GM23338 (cell line): ENCODE measurements around the gene RBCK1. TPM values are rescaled to one million over a fixed set of nuclear protein-coding genes. Genes with fewer than 3 reads are reported as not detected.

Experiments
- ATAC-seq: fragments of 200-7000 bp; cut with Tn5 transposase; 3 replicates; pipeline ENCODE4 v1.9.1; 2020
- DNase-seq: peaks from one replicate; pipeline ENCODE4 v3.0.0-alpha.2; 2015; ENCODE audit warnings: low spot score
- H2AFZ ChIP-seq: fragments of 200-600 bp; sonication (generic); 2 replicates; pipeline ENCODE4 v1.8.0; 2016; ENCODE audit warnings: antibody characterized with exemption, mild to moderate bottlenecking, moderate library complexity
- H3F3A ChIP-seq: fragments of 200-600 bp; sonication (generic); replicated peaks from 2 replicates; pipeline ENCODE4 v1.8.0; 2017; ENCODE audit warnings: antibody characterized with exemption, mixed run types, low read depth
- H3K27ac ChIP-seq: fragments of 200-600 bp; sonication (generic); 2 replicates; pipeline ENCODE4 v1.6.1; 2016; ENCODE audit warnings: low read depth
- H3K27me3 ChIP-seq: fragments of 200-600 bp; sonication (generic); 2 replicates; pipeline ENCODE4 v1.8.0; 2016; ENCODE audit warnings: mild to moderate bottlenecking, mixed run types, moderate library complexity; ENCODE audit not compliant: insufficient read depth
- H3K36me3 ChIP-seq: fragments of 200-600 bp; sonication (generic); 2 replicates; pipeline ENCODE4 v1.8.0; 2016; ENCODE audit warnings: mild to moderate bottlenecking; ENCODE audit not compliant: insufficient read depth
- H3K4me1 ChIP-seq: fragments of 200-600 bp; sonication (generic); 2 replicates; pipeline ENCODE4 v1.8.0; 2016; ENCODE audit warnings: mild to moderate bottlenecking, moderate library complexity; ENCODE audit not compliant: insufficient read depth
- H3K4me2 ChIP-seq: fragments of 200-600 bp; sonication (generic); 2 replicates; pipeline ENCODE4 v1.7.1; 2017; ENCODE audit warnings: mixed run types
- H3K4me3 ChIP-seq: fragments of 200-600 bp; sonication (generic); 2 replicates; pipeline ENCODE4 v1.6.1; 2016; ENCODE audit warnings: mixed run types
- H3K79me2 ChIP-seq: fragments of 200-600 bp; sonication (generic); replicated peaks from 2 replicates; pipeline ENCODE4 v1.8.0; 2017; ENCODE audit warnings: mild to moderate bottlenecking; ENCODE audit not compliant: insufficient read depth
- H3K9me2 ChIP-seq: fragments of 200-600 bp; sonication (generic); 2 replicates; pipeline ENCODE4 v1.8.0; 2017; ENCODE audit not compliant: insufficient read depth
- H4K20me1 ChIP-seq: fragments of 200-600 bp; sonication (generic); replicated peaks from 2 replicates; pipeline ENCODE4 v1.8.0; 2017; ENCODE audit warnings: mild to moderate bottlenecking; ENCODE audit not compliant: insufficient read depth
- H3K27ac Mint-ChIP-seq: 2 replicates; pipeline ENCODE4 v1.8.0; 2020; ENCODE audit warnings: inconsistent platforms, mild to moderate bottlenecking, moderate library complexity, mixed read lengths
- H3K27me3 Mint-ChIP-seq: 3 replicates; pipeline ENCODE4 v1.8.0; 2022; ENCODE audit warnings: low read depth, mild to moderate bottlenecking, moderate library complexity, mixed read lengths, inconsistent platforms; ENCODE audit not compliant: insufficient read depth, poor library complexity
- H3K36me3 Mint-ChIP-seq: 3 replicates; pipeline ENCODE4 v1.8.0; 2021; ENCODE audit warnings: low read depth, mild to moderate bottlenecking, inconsistent platforms, moderate library complexity, mixed read lengths
- H3K4me1 Mint-ChIP-seq: 3 replicates; pipeline ENCODE4 v1.8.0; 2020; ENCODE audit warnings: mild to moderate bottlenecking, inconsistent platforms, mixed read lengths
- H3K4me3 Mint-ChIP-seq: 3 replicates; pipeline ENCODE4 v1.8.0; 2021; ENCODE audit warnings: moderate library complexity, mild to moderate bottlenecking, inconsistent platforms, mixed read lengths
- H3K9me3 Mint-ChIP-seq: 3 replicates; pipeline ENCODE4 v1.8.0; 2020; ENCODE audit warnings: moderate library complexity, mild to moderate bottlenecking, inconsistent platforms, mixed read lengths
- CREB1 ChIP-seq: fragments of 250-450 bp; sonication (Bioruptor Pico); IDR thresholded peaks from 2 replicates; pipeline ENCODE4 v1.5.0; 2020; ENCODE audit warnings: low read depth, mild to moderate bottlenecking, moderate library complexity
- ETS1 ChIP-seq: IDR thresholded peaks from 2 replicates; pipeline ENCODE4 v1.6.1; 2016; ENCODE audit warnings: antibody characterized with exemption
- EZH2 ChIP-seq: fragments of 200-600 bp; sonication (generic); IDR thresholded peaks from one replicate; pipeline ENCODE4 v1.8.0; 2017; ENCODE audit warnings: antibody characterized with exemption, mild to moderate bottlenecking, low read depth; ENCODE audit not compliant: unreplicated experiment
- EZH2phosphoT487 ChIP-seq: fragments of 200-600 bp; sonication (generic); IDR thresholded peaks from one replicate; pipeline ENCODE4 v1.8.1; 2018; ENCODE audit warnings: antibody characterized with exemption; ENCODE audit not compliant: unreplicated experiment
- JUNB ChIP-seq: IDR thresholded peaks from one replicate; pipeline ENCODE4 v1.6.1; 2016; ENCODE audit warnings: antibody characterized with exemption; ENCODE audit not compliant: unreplicated experiment
- NANOG ChIP-seq: IDR thresholded peaks from 2 replicates; pipeline ENCODE4 v1.6.1; 2016; ENCODE audit warnings: antibody characterized with exemption, borderline replicate concordance
- POLR2AphosphoS5 ChIP-seq: IDR thresholded peaks from 2 replicates; pipeline ENCODE4 v1.6.1; 2016; ENCODE audit warnings: antibody characterized with exemption, low read depth
- REST ChIP-seq: IDR thresholded peaks from one replicate; pipeline ENCODE4 v1.6.1; 2018; ENCODE audit warnings: antibody characterized with exemption; ENCODE audit not compliant: unreplicated experiment
- STAT1 ChIP-seq: IDR thresholded peaks from one replicate; pipeline ENCODE4 v1.6.1; 2016; ENCODE audit warnings: antibody characterized with exemption; ENCODE audit not compliant: unreplicated experiment
- ZNF114 ChIP-seq: fragments of 250-450 bp; sonication (Bioruptor Pico); IDR thresholded peaks from 2 replicates; pipeline ENCODE4 v1.5.0; 2020; ENCODE audit warnings: mild to moderate bottlenecking, moderate library complexity
- ZNF331 ChIP-seq: fragments of 250-450 bp; sonication (Bioruptor Pico); IDR thresholded peaks from 2 replicates; pipeline ENCODE4 v1.5.0; 2020; ENCODE audit warnings: low read depth, mild to moderate bottlenecking, moderate library complexity
- ZNF462 ChIP-seq: fragments of 250-450 bp; sonication (Bioruptor Pico); IDR thresholded peaks from 2 replicates; pipeline ENCODE4 v1.5.0; 2020; ENCODE audit warnings: mild to moderate bottlenecking, moderate library complexity
- polyA plus RNA-seq: library from polyadenylated mRNA; unstranded; fragments of >200 nt; fragmentation: Nextera tagmentation; extraction: Ambion mirVana; gene quantifications from 2 replicates; pipeline ENCODE4 v1.2.1, GENCODE V29; 2016
- total RNA-seq: library from RNA; depleted of rRNA; stranded (reverse); fragments of >200 nt; shearing (Covaris generic); gene quantifications from 2 replicates; pipeline ENCODE4 v1.2.3, GENCODE V29; 2014
- TF ChIP-seq, protein P1 (sequence below), 2 experiments: fragments of 200-600 bp in 1 of 2; sonication (generic) in 1 of 2; conservative IDR thresholded peaks; 2 replicates each; pipeline versions ENCODE4 v1.5.1 to v1.6.1; 2016 to 2017; ENCODE audit warnings: antibody characterized with exemption in 2 of 2, low read depth in 2 of 2, mild to moderate bottlenecking in 2 of 2, moderate library complexity in 1 of 2

The RBCK1 gene
- total and polyA plus RNA-seq, 2 experiments from 2014 or later = 52.6 to 56.8 TPM

DNA sequence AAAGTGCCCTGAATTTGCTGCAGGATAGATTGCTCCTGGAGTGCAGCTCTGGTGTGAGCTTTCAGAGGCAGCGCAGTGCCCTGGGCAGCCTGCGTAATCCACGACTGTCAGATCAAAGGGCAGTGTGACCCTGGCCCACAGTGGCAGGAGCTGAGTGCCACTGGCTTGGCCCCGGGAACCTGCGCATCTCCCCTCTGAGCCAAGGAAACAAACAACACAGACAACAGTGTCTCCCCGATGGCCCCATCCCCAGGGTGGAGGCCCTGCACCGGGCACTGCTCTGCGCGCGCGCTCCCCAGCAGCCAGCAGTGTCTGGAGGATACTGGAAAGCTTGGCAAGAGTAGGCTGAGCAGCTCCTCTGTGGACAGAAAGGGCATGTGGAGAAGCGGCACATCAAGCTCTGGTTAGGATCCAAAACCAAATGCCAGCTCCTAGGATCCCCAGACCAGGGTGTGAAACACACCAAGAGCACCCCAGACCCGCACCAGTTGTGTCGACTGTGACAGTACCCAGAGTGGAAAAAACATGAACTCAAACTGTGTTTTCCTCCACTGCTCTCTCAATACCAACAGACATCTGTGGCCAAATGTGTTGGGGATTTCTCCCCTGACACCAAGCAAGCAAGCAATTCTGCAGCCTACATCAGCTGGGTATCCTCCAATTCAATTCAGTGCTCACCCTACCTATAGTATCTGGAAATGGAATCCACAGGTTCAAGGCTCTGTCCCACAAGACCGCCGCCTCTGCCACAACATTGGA, 26.7 kb downstream of the RBCK1 start:
- DNase-seq = no peak

More for the DNA sequence above, 26.7 kb downstream of the RBCK1 start:
- ATAC-seq = peak; percentile 58
- no peaks in the 10 kb centered on the region for H3K79me2 ChIP-seq
- peaks cover 59% of the 10 kb centered on the region for H3K36me3 Mint-ChIP-seq
- H3K27me3 ChIP-seq = peaks cover 30% of the 10 kb centered on the region
- H3K4me1 ChIP-seq = peaks cover 9% of the 10 kb centered on the region
- no peak overlapping the region for H2AFZ ChIP-seq
- TF ChIP-seq ETS1 (no peak), EZH2 (no peak), NANOG (no peak), ZNF331 (CRISPR knock-in tag) (no peak), POLR2AphosphoS5 (no peak; the same call in 1 of the 2 replicates), CREB1 (no peak), JUNB (no peak), STAT1 (no peak), REST (no peak), EZH2phosphoT487 (no peak), ZNF114 (CRISPR knock-in tag) (no peak), ZNF462 (no peak)
- TF ChIP-seq, protein P1, sequence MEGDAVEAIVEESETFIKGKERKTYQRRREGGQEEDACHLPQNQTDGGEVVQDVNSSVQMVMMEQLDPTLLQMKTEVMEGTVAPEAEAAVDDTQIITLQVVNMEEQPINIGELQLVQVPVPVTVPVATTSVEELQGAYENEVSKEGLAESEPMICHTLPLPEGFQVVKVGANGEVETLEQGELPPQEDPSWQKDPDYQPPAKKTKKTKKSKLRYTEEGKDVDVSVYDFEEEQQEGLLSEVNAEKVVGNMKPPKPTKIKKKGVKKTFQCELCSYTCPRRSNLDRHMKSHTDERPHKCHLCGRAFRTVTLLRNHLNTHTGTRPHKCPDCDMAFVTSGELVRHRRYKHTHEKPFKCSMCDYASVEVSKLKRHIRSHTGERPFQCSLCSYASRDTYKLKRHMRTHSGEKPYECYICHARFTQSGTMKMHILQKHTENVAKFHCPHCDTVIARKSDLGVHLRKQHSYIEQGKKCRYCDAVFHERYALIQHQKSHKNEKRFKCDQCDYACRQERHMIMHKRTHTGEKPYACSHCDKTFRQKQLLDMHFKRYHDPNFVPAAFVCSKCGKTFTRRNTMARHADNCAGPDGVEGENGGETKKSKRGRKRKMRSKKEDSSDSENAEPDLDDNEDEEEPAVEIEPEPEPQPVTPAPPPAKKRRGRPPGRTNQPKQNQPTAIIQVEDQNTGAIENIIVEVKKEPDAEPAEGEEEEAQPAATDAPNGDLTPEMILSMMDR (conservative IDR thresholded peaks at IDR 0.05; ENCODE audit: low read depth in 2 of 2) = no peak
- H3K36me3 ChIP-seq = peaks cover 10% of the 10 kb centered on the region; the same call in 1 of the 2 replicates
- no peaks in the 10 kb centered on the region for H3K9me3 Mint-ChIP-seq
- H3K9me2 ChIP-seq = no peaks in the 10 kb centered on the region
- H4K20me1 ChIP-seq = peaks cover 34% of the 10 kb centered on the region
- H3K4me2 ChIP-seq = peak overlapping the region; percentile 22
- H3K4me3 Mint-ChIP-seq = peak overlapping the region; percentile 59
- peaks cover 34% of the 10 kb centered on the region for H3K27me3 Mint-ChIP-seq
- peaks cover 10% of the 10 kb centered on the region for H3F3A ChIP-seq
- H3K4me1 Mint-ChIP-seq = peaks cover 22% of the 10 kb centered on the region
- no peak overlapping the region for H3K27ac ChIP-seq
- H3K27ac Mint-ChIP-seq = no peak overlapping the region
- peak overlapping the region; percentile 2; the same call in 1 of the 2 replicates for H3K4me3 ChIP-seq
